ENCODE data around the gene SYNGR2. TPM values are rescaled to one million over a fixed set of nuclear protein-coding genes. Genes with fewer than 3 reads are reported as not detected.

SYNGR2 gene
- total and polyA plus RNA-seq, 2 donors (not counting 1 experiment from before 2014, with no cell fraction given), result 390 to 442 TPM

DNA sequence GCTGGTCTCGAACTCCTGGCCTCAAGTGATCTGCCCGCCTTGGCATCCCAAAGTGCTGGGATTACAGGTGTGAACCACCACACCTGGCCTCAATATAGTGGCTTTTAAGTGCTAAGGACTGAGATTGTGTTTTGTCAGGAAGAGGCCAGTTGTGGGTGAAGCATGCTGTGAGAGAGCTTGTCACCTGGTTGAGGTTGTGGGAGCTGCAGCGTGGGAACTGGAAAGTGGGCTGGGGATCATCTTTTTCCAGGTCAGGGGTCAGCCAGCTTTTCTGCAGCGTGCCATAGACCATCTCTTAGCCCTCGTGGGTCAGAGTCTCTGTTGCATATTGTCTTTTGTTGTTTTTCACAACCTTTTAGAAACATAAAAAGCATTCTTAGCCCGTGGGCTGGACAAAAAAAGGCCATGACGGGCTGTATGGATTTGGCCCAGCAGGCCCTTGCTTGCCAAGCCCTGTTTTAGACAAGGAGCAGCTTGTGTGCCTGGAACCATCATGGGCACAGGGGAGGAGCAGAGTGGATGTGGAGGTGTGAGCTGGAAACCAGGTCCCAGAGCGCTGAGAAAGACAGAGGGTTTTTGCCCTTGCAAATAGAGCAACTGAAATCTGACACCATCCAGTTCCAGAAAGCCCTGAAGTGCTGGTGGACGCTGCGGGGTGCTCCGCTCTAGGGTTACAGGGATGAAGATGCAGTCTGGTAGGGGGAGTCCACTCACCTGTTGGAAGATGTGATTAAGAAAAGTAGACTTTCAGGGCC lies 51.2 kb downstream of the SYNGR2 start:
- H3K36me3 ChIP-seq (replicated peaks in 1 of 2; ENCODE audit: control extremely low read depth in 1 of 2, control insufficient read depth in 1 of 2, extremely low read depth in 1 of 2, insufficient read depth in 2 of 2, low read length in 1 of 2), result no peaks in the 10 kb centered on the region
- H3K4me2 ChIP-seq (replicated peaks; ENCODE audit: low read depth, low read length, poor library complexity, severe bottlenecking), result no peak overlapping the region
- H3K79me2 ChIP-seq (ENCODE audit: control insufficient read depth, insufficient read depth, low read length), result peaks cover 7% of the 10 kb centered on the region
- Mint-ChIP-seq H3K4me1 (peaks cover 2% of the 10 kb centered on the region), H3K27ac (no peak overlapping the region), H3K9me3 (ENCODE audit: insufficient read depth) (no peaks in the 10 kb centered on the region), H3K27me3 (no peaks in the 10 kb centered on the region), H3K4me3 (no peak overlapping the region)
- no peak overlapping the region for H3K4me3 ChIP-seq (ENCODE audit: control extremely low read depth in 1 of 5, extremely low read depth in 1 of 5, insufficient read depth in 1 of 5, low read depth in 2 of 5, low read length in 4 of 5)
- 98% methylated on average over 7 of the region's 11 CpGs for WGBS (ENCODE audit: insufficient coverage)
- TF ChIP-seq EZH2 (IDR thresholded peaks at IDR 0.05; ENCODE audit: borderline replicate concordance, insufficient read depth, low read depth, low read length, poor library complexity, severe bottlenecking), result no peak
- TF ChIP-seq, protein P1, sequence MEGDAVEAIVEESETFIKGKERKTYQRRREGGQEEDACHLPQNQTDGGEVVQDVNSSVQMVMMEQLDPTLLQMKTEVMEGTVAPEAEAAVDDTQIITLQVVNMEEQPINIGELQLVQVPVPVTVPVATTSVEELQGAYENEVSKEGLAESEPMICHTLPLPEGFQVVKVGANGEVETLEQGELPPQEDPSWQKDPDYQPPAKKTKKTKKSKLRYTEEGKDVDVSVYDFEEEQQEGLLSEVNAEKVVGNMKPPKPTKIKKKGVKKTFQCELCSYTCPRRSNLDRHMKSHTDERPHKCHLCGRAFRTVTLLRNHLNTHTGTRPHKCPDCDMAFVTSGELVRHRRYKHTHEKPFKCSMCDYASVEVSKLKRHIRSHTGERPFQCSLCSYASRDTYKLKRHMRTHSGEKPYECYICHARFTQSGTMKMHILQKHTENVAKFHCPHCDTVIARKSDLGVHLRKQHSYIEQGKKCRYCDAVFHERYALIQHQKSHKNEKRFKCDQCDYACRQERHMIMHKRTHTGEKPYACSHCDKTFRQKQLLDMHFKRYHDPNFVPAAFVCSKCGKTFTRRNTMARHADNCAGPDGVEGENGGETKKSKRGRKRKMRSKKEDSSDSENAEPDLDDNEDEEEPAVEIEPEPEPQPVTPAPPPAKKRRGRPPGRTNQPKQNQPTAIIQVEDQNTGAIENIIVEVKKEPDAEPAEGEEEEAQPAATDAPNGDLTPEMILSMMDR (IDR thresholded peaks at IDR 0.05), result no peak
- H3K27ac ChIP-seq (ENCODE audit: low read length in 2 of 2), result no peak overlapping the region
- no peak overlapping the region for H2AFZ ChIP-seq (ENCODE audit: insufficient read depth, low read depth, low read length, poor library complexity, severe bottlenecking)
- H3K27me3 ChIP-seq (replicated peaks in 1 of 4; ENCODE audit: control extremely low read depth in 1 of 4, control insufficient read depth in 3 of 4, insufficient read depth in 4 of 4, low read length in 3 of 4), result no peaks in the 10 kb centered on the region
- ATAC-seq (ENCODE audit: low read depth) (no peak), DNase-seq (no peak)
- ChIA-PET POLR2A (interaction anchor here (0.5 kb wide), 1 partner anchor 557 kb away, joined by 7 read pairs; no protein-coding TSS in a partner anchor), CTCF (no interaction called here)
- no peaks in the 10 kb centered on the region for H3K9me3 ChIP-seq (ENCODE audit: control extremely low read depth in 1 of 3, control insufficient read depth in 2 of 3, insufficient read depth in 1 of 3, low read length in 2 of 3)
- no peak overlapping the region for H3K9ac ChIP-seq (ENCODE audit: low read length)
- intact Hi-C loops (cut with micrococcal nuclease), result no loop called here
- H4K20me1 ChIP-seq (ENCODE audit: control insufficient read depth, insufficient read depth, low read length, poor library complexity, severe bottlenecking), result no peaks in the 10 kb centered on the region
- H3K4me1 ChIP-seq (ENCODE audit: control insufficient read depth in 2 of 2, insufficient read depth in 2 of 2, low read length in 2 of 2), result peaks cover 0 to under 1% of the 10 kb centered on the region in 2 donors

Small RNA genes lying within 50 kb of the gene (small RNA-seq; reads per million reads assigned to genes)
- gene AC087645.1 (ENCODE audit: insufficient read length, low read depth, low replicate concordance), result not detected

Other genes with a start within 250 kb of the SYNGR2 start
- gene TNRC6C, start 209.9 kb upstream of the SYNGR2 start, total RNA-seq, result 63.8 and 66.8 TPM in 2 replicates
- 3.9 and 4.8 TPM in 2 replicates for gene TNRC6C, start 209.9 kb upstream of the SYNGR2 start, polyA plus RNA-seq
- gene TMC6, start 39.8 kb upstream of the SYNGR2 start, total RNA-seq, result 891 and 910 TPM in 2 replicates
- 374 and 424 TPM in 2 replicates for gene TMC6, start 39.8 kb upstream of the SYNGR2 start, polyA plus RNA-seq
- gene TMC8, start 37.8 kb upstream of the SYNGR2 start, total RNA-seq, result 235 and 252 TPM in 2 replicates
- 352 and 445 TPM in 2 replicates for gene TMC8, start 37.8 kb upstream of the SYNGR2 start, polyA plus RNA-seq
- 1.2 and 1.6 TPM in 2 replicates for gene C17orf99, start 22.2 kb upstream of the SYNGR2 start, total RNA-seq
- 0.30 and 1.6 TPM in 2 replicates for gene C17orf99, start 22.2 kb upstream of the SYNGR2 start, polyA plus RNA-seq
- gene TK1, start 18.5 kb downstream of the SYNGR2 start, total RNA-seq, result 1.5 and 2.2 TPM in 2 replicates
- gene TK1, start 18.5 kb downstream of the SYNGR2 start, polyA plus RNA-seq, result 2.5 and 3.8 TPM in 2 replicates
- gene AFMID, start 18.8 kb downstream of the SYNGR2 start, total RNA-seq, result 18.2 and 23.3 TPM in 2 replicates
- 12.8 and 24.8 TPM in 2 replicates for gene AFMID, start 18.8 kb downstream of the SYNGR2 start, polyA plus RNA-seq
- gene BIRC5, start 45.7 kb downstream of the SYNGR2 start, total RNA-seq, result 0.51 and 0.84 TPM in 2 replicates
- 0.33 and 0.36 TPM in 2 replicates for gene BIRC5, start 45.7 kb downstream of the SYNGR2 start, polyA plus RNA-seq
- gene TMEM235, start 63.0 kb downstream of the SYNGR2 start, total RNA-seq, result not detected in 2 replicates
- not detected in 2 replicates for gene TMEM235, start 63.0 kb downstream of the SYNGR2 start, polyA plus RNA-seq
- 39.8 and 41.8 TPM in 2 replicates for gene SOCS3, start 191.5 kb downstream of the SYNGR2 start, total RNA-seq
- 24.4 and 67.6 TPM in 2 replicates for gene SOCS3, start 191.5 kb downstream of the SYNGR2 start, polyA plus RNA-seq
- 88.3 and 91.1 TPM in 2 replicates for gene PGS1, start 210.1 kb downstream of the SYNGR2 start, total RNA-seq
- 85.1 and 87.4 TPM in 2 replicates for gene PGS1, start 210.1 kb downstream of the SYNGR2 start, polyA plus RNA-seq

All from B cell (primary cell).